Measurements from ENCODE around the gene AGBL4. TPM values are rescaled to one million over a fixed set of nuclear protein-coding genes. Genes with fewer than 3 reads are reported as not detected.

The AGBL4 gene
- total RNA-seq, 1 donor from 2014 or later = 0.39 TPM

DNA sequence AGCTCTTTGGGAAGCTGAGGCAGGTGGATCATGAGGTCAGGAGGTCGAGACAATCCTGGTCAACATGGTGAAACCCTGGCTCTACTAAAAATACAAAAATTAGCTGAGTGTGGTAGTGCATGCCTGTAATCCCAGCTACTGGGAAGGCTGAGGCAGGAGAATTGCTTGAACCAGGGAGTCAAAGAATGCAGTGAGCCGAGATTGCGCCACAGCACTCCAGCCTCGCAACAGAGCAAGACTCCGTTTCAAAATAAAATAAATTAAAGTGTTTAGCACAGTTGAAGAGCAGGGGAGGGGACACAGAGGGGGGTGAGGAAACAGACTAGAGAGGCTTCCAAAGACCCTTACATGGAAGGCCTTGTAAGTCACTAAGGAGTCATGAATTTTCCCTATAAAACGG, 1420.5 kb downstream of the AGBL4 start:
- Mint-ChIP-seq H3K4me3 (no peak overlapping the region), H3K27me3 (peaks cover 27% of the 10 kb centered on the region), H3K27ac (no peak overlapping the region), H3K36me3 (no peaks in the 10 kb centered on the region), H3K9me3 (no peaks in the 10 kb centered on the region), H3K4me1 (ENCODE audit: unreplicated experiment) (no peaks in the 10 kb centered on the region)
- TF ChIP-seq CTCF (conservative IDR thresholded peaks at IDR 0.05) = no peak
- DNase-seq (ENCODE audit: extremely low spot score, unreplicated experiment) = no peak

DNA sequence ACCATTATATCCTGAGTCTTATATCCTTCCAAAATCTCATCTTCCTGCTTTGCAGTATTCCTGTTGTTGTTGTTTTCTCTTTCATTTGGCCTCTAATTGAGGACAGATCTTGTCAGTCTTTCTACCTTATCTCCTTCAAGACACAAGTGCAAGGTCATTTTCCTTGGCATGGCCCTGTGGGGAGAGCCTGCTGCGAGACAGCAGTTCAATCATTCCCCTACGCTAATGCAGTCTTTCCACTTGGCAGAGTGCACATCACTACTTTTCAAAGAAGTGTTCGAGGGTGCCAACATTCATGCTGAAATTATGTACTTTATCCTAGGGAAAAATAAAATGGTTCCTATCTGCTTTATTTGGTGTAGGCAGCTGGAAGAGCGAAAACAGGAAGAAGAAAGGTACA, 1421.4 kb downstream of the AGBL4 start:
- no peak for TF ChIP-seq CTCF (conservative IDR thresholded peaks at IDR 0.05)
- peaks cover 25% of the 10 kb centered on the region for H3K27me3 Mint-ChIP-seq
- H3K27ac Mint-ChIP-seq = no peak overlapping the region

GRCh38 chr1:48600182-48600581, 1423.6 kb downstream of the AGBL4 start:
- Mint-ChIP-seq H3K4me3 (no peak overlapping the region), H3K4me1 (ENCODE audit: unreplicated experiment) (peaks cover 4% of the 10 kb centered on the region), H3K36me3 (no peaks in the 10 kb centered on the region), H3K27me3 (peaks cover 20% of the 10 kb centered on the region), H3K27ac (no peak overlapping the region), H3K9me3 (no peaks in the 10 kb centered on the region)
- TF ChIP-seq CTCF (conservative IDR thresholded peaks at IDR 0.05) = no peak
- DNase-seq (ENCODE audit: extremely low spot score, unreplicated experiment) = no peak

More for the DNA sequence above, 1421.4 kb downstream of the AGBL4 start:
- H3K4me1 Mint-ChIP-seq (ENCODE audit: unreplicated experiment) = no peaks in the 10 kb centered on the region
- no peaks in the 10 kb centered on the region for H3K9me3 Mint-ChIP-seq
- DNase-seq (ENCODE audit: extremely low spot score, unreplicated experiment) = no peak
- H3K4me3 Mint-ChIP-seq = no peak overlapping the region
- H3K36me3 Mint-ChIP-seq = no peaks in the 10 kb centered on the region

GRCh38 chr1:48597663-48598062, 1426.1 kb downstream of the AGBL4 start:
- Mint-ChIP-seq H3K4me3 (no peak overlapping the region), H3K9me3 (no peaks in the 10 kb centered on the region), H3K4me1 (ENCODE audit: unreplicated experiment) (peaks cover 4% of the 10 kb centered on the region), H3K27me3 (peaks cover 22% of the 10 kb centered on the region), H3K27ac (no peak overlapping the region), H3K36me3 (no peaks in the 10 kb centered on the region)
- no peak for TF ChIP-seq CTCF (conservative IDR thresholded peaks at IDR 0.05)
- no peak for DNase-seq (ENCODE audit: extremely low spot score, unreplicated experiment)

GRCh38 chr1:48596046-48596445, 1427.7 kb downstream of the AGBL4 start:
- H3K27me3 Mint-ChIP-seq = peaks cover 14% of the 10 kb centered on the region
- peaks cover 4% of the 10 kb centered on the region for H3K4me1 Mint-ChIP-seq (ENCODE audit: unreplicated experiment)
- H3K9me3 Mint-ChIP-seq = no peaks in the 10 kb centered on the region
- H3K27ac Mint-ChIP-seq = peak overlapping the region; percentile 51
- no peak overlapping the region for H3K4me3 Mint-ChIP-seq
- no peak for DNase-seq (ENCODE audit: extremely low spot score, unreplicated experiment)
- H3K36me3 Mint-ChIP-seq = no peaks in the 10 kb centered on the region
- no peak for TF ChIP-seq CTCF (conservative IDR thresholded peaks at IDR 0.05)

DNA sequence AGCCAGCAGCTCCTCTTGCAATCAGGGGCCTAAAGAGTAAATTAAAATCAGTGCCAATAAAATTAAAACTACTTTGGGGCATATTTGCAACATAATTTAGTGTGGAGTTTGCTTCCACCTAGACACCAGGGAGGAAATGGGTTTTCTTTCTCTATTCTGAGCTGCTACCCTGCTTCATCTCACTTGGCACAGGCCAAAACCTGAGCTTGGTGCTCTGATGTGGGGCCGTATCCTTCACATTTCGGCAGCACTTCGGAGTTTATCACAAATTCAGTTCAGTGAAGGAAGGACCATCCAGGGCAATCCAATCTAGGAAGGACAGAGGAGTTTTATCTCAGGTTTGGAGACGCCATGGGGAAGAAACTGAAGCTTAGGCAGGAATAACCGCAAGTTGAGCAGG, 1428.1 kb downstream of the AGBL4 start:
- Mint-ChIP-seq H3K27ac (peak overlapping the region; percentile 51), H3K4me1 (ENCODE audit: unreplicated experiment) (peaks cover 4% of the 10 kb centered on the region), H3K4me3 (no peak overlapping the region), H3K9me3 (no peaks in the 10 kb centered on the region), H3K27me3 (peaks cover 14% of the 10 kb centered on the region), H3K36me3 (no peaks in the 10 kb centered on the region)
- no peak for TF ChIP-seq CTCF (conservative IDR thresholded peaks at IDR 0.05)
- no peak for DNase-seq (ENCODE audit: extremely low spot score, unreplicated experiment)
